HepG2 (cell line): Measurements from ENCODE around the gene GC.

ENCODE experiments used
- GABPA ChIP-seq, 2 experiments: IDR thresholded peaks; 2 replicates each; pipeline ENCODE4 v1.6.1; 2011 to 2016; ENCODE audit warnings: low read depth in 2 of 2, low read length in 1 of 2, missing biosample characterization in 1 of 2, missing genetic modification characterization in 1 of 2
- POLR2A ChIP-seq, 2 experiments: IDR thresholded peaks; 2 replicates each; pipeline ENCODE4 v1.6.1; 2011; ENCODE audit warnings: low read depth in 2 of 2, low read length in 2 of 2, mild to moderate bottlenecking in 1 of 2, moderate library complexity in 1 of 2; ENCODE audit not compliant: insufficient read depth in 1 of 2
- TF ChIP-seq, protein P1 (sequence below): sonication (generic); formaldehyde crosslinking; IDR thresholded peaks from 2 replicates; pipeline ENCODE4 v1.4.0; 2020; ENCODE audit warnings: missing genetic modification reagents

GRCh38 chr4:71698141-71698540 is 85.7 kb downstream of the GC start:
- TF ChIP-seq GABPA (IDR thresholded peaks at IDR 0.05; ENCODE audit: low read depth, low read length): no peak
- no peak for TF ChIP-seq GABPA (CRISPR knock-in tag; IDR thresholded peaks at IDR 0.05; ENCODE audit: low read depth)
- TF ChIP-seq, protein P1, sequence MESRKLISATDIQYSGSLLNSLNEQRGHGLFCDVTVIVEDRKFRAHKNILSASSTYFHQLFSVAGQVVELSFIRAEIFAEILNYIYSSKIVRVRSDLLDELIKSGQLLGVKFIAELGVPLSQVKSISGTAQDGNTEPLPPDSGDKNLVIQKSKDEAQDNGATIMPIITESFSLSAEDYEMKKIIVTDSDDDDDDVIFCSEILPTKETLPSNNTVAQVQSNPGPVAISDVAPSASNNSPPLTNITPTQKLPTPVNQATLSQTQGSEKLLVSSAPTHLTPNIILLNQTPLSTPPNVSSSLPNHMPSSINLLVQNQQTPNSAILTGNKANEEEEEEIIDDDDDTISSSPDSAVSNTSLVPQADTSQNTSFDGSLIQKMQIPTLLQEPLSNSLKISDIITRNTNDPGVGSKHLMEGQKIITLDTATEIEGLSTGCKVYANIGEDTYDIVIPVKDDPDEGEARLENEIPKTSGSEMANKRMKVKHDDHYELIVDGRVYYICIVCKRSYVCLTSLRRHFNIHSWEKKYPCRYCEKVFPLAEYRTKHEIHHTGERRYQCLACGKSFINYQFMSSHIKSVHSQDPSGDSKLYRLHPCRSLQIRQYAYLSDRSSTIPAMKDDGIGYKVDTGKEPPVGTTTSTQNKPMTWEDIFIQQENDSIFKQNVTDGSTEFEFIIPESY: no peak
- TF ChIP-seq POLR2A (IDR thresholded peaks at IDR 0.05; ENCODE audit: insufficient read depth in 1 of 2, low read depth in 2 of 2, low read length in 2 of 2): no peak
